Ovary (tissue), 3 donors: ENCODE data around the gene SH3GL3.

ENCODE experiments used
- EP300 ChIP-seq: sonication (generic); formaldehyde crosslinking; IDR thresholded peaks from one replicate; pipeline ENCODE4 v1.6.1; 2017; ENCODE audit warnings: antibody characterized with exemption
- POLR2A ChIP-seq: fragments of 450-650 bp; IDR thresholded peaks from one replicate; pipeline ENCODE4 v1.6.1; 2017; ENCODE audit warnings: antibody characterized with exemption, mild to moderate bottlenecking, moderate library complexity
- TF ChIP-seq, protein P1 (sequence below), 3 donors: fragments of 450-650 bp in 2 of 3; fragments of 200-600 bp in 1 of 3; IDR thresholded peaks; one replicate each; pipeline versions ENCODE4 v1.5.1 to v1.8.0; 2016 to 2022; ENCODE audit warnings: antibody characterized with exemption in 3 of 3, mild to moderate bottlenecking in 1 of 3
- donor health status: DM: no; HTN: no; CAD: no.

DNA sequence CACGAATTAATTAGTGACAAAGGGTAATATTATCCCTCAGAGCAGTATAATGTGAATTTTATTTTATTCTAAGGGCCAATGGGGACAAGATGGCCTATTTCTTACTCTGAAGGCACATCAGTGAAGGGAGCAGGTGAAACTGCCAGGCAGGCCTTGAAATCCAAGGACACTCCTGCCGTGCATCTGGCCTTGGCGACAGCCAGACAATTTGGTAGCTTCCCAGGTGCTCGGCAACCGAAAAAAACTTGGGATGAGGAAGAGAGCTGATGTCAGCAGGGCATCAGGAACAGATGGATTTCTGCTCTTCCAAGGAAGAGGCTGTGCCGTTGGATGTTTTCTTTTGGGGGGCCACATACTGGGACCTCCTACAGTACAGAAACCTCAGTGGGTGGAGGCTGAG, 123.6 kb downstream of the SH3GL3 start:
- TF ChIP-seq, protein P1, sequence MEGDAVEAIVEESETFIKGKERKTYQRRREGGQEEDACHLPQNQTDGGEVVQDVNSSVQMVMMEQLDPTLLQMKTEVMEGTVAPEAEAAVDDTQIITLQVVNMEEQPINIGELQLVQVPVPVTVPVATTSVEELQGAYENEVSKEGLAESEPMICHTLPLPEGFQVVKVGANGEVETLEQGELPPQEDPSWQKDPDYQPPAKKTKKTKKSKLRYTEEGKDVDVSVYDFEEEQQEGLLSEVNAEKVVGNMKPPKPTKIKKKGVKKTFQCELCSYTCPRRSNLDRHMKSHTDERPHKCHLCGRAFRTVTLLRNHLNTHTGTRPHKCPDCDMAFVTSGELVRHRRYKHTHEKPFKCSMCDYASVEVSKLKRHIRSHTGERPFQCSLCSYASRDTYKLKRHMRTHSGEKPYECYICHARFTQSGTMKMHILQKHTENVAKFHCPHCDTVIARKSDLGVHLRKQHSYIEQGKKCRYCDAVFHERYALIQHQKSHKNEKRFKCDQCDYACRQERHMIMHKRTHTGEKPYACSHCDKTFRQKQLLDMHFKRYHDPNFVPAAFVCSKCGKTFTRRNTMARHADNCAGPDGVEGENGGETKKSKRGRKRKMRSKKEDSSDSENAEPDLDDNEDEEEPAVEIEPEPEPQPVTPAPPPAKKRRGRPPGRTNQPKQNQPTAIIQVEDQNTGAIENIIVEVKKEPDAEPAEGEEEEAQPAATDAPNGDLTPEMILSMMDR (IDR thresholded peaks at IDR 0.05), result no peak
- no peak for TF ChIP-seq EP300
- no peak for TF ChIP-seq POLR2A
